CD4-positive, alpha-beta T cell treated with Interleukin-15 for 1 hour (primary cell): ENCODE data around the gene L3MBTL1.

ENCODE experiments used
- DNase-seq: peaks from one replicate; pipeline ENCODE4 v3.0.0-alpha.2; 2020

Gene L3MBTL1

DNA sequence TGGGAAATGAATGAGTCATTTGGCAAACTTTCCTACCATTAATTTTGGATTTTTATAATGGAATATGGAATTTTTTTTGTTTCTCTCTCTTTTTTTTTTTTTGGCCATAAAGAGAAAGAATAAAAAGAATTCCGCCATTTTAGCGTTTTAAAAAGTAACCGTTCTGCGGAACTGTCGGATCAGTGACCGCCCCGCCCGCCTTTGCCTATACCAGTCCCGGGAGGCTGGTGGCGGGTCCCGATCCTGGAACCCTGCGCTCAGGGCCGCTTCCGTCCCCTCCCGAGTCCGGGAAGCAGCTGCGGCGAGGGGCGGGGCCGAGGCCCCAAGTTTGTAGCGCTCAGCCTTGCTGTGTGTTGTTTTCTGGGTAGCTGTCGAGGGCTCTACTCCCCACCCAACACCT lies 609 bp downstream of the L3MBTL1 start:
- no peak for DNase-seq

DNA sequence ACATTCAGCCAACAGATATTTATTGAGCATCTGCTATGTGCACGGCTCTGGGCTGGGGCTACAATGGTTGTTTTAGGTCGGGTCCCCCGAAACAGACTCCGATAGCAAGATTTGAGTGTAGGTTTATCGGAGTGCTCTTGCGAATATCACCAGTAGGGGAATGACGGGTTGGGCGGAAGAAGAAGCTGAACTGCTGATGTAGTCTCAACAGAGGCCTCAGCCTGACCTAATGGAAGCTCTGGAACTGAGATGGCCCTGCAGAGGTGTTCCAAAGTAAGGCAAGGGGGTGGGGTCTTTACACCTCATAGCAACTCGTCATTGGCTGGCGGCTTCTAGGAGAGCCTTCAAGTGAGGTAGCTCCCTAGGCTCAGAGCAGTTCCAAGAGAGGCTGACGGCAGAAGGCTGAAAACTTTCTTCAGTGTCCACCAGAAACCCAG lies 1.1 kb downstream of the L3MBTL1 start:
- no peak for DNase-seq

GRCh38 chr20:43511879-43512278 lies 4.4 kb downstream of the L3MBTL1 start:
- DNase-seq = no peak

GRCh38 chr20:43513372-43513930 lies 6.0 kb downstream of the L3MBTL1 start:
- no peak for DNase-seq

DNA sequence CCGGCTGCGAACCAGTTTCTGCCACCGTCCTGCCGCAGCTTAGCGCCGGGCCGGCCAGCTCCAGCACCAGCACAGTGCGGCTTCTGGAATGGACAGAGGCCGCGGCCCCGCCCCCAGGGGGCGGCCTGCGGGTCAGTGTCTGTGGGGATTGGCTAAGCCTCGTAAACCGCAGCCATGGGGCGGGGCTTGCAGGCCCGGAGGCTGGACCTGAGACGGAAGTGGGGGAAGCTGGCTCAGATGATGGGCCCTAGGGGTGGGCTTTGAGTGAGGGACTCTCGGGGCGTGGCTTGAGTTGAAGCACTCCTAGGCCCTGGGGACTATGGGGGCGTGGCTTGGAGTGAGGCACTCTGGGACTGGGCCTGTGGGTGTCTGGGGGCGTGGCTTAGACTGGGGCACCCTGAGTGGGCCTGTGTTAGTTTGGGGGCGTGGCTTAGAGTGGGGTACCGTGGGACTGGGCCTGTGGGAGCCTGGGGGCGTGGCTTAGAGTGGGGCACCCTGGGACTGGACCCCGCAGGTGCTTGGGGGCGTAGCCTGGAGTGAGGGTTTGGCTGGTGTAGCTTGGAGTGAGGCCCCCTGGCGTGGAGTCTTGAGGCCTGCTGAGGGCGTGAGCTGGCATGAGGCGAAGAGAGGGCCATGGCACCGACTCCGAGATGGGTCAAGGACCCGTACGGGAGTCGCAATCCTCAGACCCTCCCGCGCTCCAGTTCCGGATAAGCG lies 6.6 kb downstream of the L3MBTL1 start:
- peak; percentile 99 for DNase-seq

- DNase-seq = no peak
Observed at GRCh38 chr20:43514648-43514999, 7.1 kb downstream of the L3MBTL1 start.

DNA sequence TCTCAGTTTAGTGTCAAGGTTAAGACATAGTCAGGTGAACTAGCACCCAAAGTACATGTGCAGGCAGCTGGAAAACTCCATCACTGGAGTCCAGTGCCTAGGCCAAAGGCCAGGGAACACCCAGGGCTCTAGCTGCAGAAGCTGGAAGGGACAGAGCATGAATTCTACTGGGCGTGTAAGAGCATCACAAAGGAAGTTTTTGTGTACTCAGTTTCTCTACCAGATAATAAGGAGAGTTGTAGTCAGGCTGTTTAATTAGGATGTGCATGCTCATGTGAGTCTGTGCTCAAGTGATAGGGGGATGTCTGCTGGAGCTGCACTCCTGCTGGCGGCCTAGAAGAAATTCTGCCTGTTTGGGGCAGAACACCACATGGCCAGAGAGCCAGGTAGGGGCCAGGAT lies 8.1 kb downstream of the L3MBTL1 start:
- DNase-seq = no peak

DNA sequence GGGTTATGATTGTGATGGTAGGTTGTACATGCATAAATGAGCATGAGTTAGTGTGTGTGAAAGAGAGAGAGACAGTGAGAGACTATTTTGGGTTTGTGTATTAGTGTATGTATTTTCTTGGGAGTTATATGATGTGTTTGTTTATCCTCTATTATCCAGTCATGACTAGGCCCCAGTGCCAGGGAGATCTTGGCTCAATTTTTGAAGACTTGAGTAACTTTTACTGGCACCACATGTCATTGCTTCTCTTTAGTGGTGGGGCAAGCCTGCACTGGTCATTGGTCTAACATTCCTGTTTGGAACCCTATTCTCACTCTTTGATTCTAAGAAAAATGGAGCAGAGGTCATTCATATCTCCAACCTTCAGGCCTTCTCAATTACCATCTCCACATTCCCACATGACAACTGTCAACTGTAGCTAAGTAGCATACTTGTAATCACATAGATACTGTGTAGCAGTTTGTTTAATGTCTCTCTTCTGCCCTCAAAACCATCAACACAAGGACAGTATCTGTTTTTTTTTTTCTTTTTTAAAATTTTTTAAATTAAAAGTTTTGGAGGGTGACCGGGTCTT lies 8.8 kb downstream of the L3MBTL1 start:
- DNase-seq = no peak

GRCh38 chr20:43520074-43520630 lies 12.7 kb downstream of the L3MBTL1 start:
- no peak for DNase-seq

- no peak for DNase-seq
Observed at GRCh38 chr20:43525021-43525420, 17.5 kb downstream of the L3MBTL1 start.

DNA sequence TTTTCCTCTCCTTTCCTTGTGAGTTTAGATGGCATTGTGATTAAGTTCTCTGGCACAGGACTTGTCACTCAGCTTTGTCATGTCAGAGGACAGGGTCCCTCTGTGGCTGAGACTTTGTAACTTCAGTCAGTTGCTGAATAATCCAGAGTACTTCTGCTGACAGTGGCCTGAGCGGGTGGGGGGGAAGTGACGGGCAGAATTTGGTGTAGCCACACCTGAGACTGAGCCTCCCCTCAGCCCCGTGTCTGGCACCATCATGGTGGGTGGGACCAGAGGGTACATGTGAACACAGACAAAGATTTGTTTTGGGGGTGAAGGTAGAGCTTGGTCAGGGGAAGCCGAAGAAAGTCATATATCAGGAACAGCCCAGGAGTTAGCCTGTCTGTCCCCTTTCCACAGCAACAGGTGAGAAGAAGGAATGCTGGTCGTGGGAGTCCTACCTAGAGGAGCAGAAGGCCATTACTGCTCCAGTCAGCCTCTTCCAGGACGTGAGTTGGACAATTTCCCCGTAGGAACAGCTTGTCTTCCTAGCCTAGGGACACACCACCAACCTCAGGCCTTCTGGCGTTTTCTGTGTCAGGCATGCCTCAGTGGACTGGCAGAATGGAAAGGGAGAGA lies 20.9 kb downstream of the L3MBTL1 start:
- DNase-seq = no peak

GRCh38 chr20:43529051-43529450 lies 21.6 kb downstream of the L3MBTL1 start:
- DNase-seq = no peak

- no peak for DNase-seq
Observed at GRCh38 chr20:43529457-43530153, 22.1 kb downstream of the L3MBTL1 start.

GRCh38 chr20:43530321-43531090 lies 23.0 kb downstream of the L3MBTL1 start:
- no peak for DNase-seq

DNA sequence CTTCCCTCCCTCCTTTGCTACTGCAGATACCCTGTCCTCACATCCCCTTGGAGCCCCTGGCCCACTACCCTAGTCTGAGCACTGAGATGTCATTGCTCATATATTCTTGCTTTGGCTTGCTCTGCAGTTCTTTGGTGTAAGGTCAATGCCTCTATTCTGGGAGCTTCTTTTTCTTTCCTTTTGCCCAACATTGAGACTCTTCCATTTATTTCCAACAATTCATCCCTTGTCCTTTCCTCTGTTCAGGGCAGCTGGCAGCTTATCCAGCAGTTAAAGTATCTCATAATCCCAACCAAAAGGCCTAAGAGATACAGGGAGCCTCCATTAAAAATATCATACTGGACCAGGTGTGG lies 23.6 kb downstream of the L3MBTL1 start:
- no peak for DNase-seq

DNA sequence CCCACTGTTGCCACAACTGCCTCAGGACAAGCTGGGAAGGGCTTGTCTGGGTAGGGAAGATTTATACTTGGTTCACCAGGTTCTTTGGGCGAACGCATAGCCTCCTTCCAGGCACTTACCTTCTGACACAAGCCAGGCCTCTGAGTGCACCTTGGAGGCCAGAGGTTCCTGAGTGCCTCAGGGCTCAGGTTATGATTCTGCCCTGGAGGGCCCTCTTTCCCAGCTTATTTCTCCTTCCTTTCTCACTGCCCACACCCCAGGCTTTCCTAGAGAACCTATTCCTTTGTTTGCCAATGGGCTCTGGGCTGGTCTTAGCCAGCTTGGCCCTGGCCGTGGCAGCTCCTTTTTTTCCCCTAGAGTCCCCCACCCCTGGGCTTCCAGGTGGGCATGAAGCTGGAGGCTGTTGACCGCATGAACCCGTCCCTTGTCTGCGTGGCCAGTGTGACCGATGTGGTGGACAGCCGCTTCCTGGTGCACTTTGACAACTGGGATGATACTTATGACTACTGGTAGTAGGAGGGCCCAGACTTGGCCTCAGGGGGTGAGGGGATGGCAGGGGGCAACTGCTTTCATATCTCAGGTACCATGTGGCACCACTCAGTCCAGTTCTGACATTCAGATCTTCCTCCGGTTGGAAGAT lies 25.0 kb downstream of the L3MBTL1 start:
- no peak for DNase-seq

- no peak for DNase-seq
Observed at GRCh38 chr20:43533060-43533459, 25.6 kb downstream of the L3MBTL1 start.

GRCh38 chr20:43534016-43534415 lies 26.5 kb downstream of the L3MBTL1 start:
- DNase-seq = no peak

GRCh38 chr20:43534791-43535350 lies 27.4 kb downstream of the L3MBTL1 start:
- DNase-seq = no peak

DNA sequence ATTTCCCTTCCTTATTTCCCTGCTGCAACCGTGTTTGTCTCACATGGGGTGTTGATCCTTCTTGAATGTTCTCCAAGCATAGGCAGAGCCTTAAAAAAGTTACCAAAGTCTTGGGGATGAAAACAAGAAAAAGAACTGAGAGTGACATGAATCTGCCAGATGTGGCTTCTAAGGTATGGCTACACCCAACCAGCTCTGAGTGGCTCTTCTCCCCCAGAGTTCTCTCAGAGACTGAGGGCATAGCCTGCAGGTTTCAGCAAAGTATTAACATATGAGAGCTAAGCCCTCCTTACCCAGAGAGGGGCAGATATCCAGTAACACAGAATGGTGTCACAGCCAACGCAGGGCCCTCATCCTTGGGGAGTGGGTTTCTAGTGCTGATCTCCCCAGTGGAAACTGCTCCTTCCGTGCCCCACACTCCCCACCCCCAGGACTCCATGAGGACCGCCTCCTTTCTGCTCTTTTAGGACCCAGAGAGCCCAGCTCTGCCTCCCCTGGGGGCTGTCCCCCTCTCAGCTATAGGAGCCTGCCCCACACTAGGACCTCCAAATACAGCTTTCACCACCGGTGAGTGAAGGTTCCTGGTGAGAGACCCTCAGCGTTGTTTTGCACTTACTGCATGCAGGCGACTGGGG lies 28.0 kb downstream of the L3MBTL1 start:
- no peak for DNase-seq
